ENCODE measurements around the gene MYOZ1. TPM values are rescaled to one million over a fixed set of nuclear protein-coding genes. Genes with fewer than 3 reads are reported as not detected.

The MYOZ1 gene
- total RNA-seq, 1 experiment from 2014 or later: 0.22 TPM

GRCh38 chr10:73653195-73653594, 11.9 kb upstream of the MYOZ1 start:
- no peak for DNase-seq
- no peaks in the 10 kb centered on the region for H3K27me3 ChIP-seq (ENCODE audit: insufficient read depth, low read depth)
- no peaks in the 10 kb centered on the region for H4K20me1 ChIP-seq (ENCODE audit: insufficient read depth)
- H3K4me2 ChIP-seq: no peak overlapping the region
- intact Hi-C loops (cut with micrococcal nuclease; ENCODE audit: unreplicated experiment): loop anchor here (5.0 kb wide), 1 partner anchor 224 kb away; no protein-coding TSS in a partner anchor
- H3K9me2 ChIP-seq (ENCODE audit: insufficient read depth): no peaks in the 10 kb centered on the region
- no TSS peak for BruUV-seq (replicated peaks)
- POLR2A ChIA-PET (ENCODE audit: unreplicated experiment): no interaction called here
- H3K36me3 ChIP-seq (ENCODE audit: low read depth): no peaks in the 10 kb centered on the region
- no peaks in the 10 kb centered on the region for H3K9me3 ChIP-seq (ENCODE audit: insufficient read depth, low read depth)
- no peaks in the 10 kb centered on the region for H3K79me2 ChIP-seq (ENCODE audit: low read depth)
- no peaks in the 10 kb centered on the region for H3K4me1 ChIP-seq (replicated peaks; ENCODE audit: insufficient read depth)
- CTCF ChIA-PET: no interaction called here
- TF ChIP-seq EZH2 (IDR thresholded peaks at IDR 0.05; ENCODE audit: low read depth) (no peak), CTCF (conservative IDR thresholded peaks at IDR 0.05) (no peak)
- H2AFZ ChIP-seq: no peak overlapping the region
- H3F3A ChIP-seq (ENCODE audit: insufficient read depth, low read depth): no peaks in the 10 kb centered on the region
- no peak overlapping the region for H3K4me3 ChIP-seq
- no peak overlapping the region for H3K27ac ChIP-seq

DNA sequence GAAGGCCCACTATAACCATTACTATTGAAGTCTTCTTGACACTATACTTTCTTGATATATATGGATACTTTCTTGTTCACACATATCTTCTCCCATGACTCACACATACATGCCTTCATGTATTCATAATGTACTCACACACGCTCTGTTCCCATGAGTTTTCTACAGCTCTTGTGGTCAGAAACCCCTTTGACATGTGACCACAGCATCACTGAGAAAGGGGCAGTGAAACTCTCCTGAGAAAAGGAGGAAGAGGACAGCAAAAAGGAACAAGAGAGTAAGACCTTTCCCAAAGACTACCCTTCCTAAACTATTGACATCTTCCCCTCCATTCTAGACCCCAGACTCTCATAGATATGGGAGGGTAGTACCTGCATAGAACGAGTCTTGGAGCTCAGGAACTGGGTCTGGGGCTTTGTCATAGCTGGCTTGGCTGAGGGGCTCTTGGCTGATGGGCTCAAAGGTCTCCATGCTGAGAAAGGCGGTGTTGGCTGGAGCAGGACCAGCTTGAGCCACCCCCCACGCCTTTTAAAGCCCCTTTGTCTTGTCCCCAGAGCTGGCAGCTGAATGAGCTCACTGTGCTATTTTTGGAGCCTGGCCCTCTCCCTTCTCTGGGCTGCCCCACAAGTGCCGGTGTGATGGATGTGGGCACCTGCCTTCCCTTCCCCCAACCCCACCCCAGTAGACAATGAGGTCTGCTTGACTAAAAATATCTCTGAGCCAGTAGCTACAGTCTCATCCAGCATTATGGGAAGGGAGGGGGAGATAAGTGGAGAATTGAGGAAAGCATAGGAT, 9.5 kb upstream of the MYOZ1 start:
- CTCF ChIA-PET: no interaction called here
- H3K79me2 ChIP-seq (ENCODE audit: low read depth): no peaks in the 10 kb centered on the region
- no peaks in the 10 kb centered on the region for H3F3A ChIP-seq (ENCODE audit: insufficient read depth, low read depth)
- intact Hi-C loops (cut with micrococcal nuclease; ENCODE audit: unreplicated experiment): loop anchor here (5.0 kb wide), 1 partner anchor 227 kb away; no protein-coding TSS in a partner anchor
- no peak overlapping the region for H3K4me2 ChIP-seq
- no peak overlapping the region for H3K4me3 ChIP-seq
- H3K36me3 ChIP-seq (ENCODE audit: low read depth): no peaks in the 10 kb centered on the region
- POLR2A ChIA-PET (ENCODE audit: unreplicated experiment): interaction anchor here (0.6 kb wide), 1 partner anchor 117 kb away, joined by 5 read pairs; no protein-coding TSS in a partner anchor
- no peak overlapping the region for H2AFZ ChIP-seq
- H3K27ac ChIP-seq: no peak overlapping the region
- no peaks in the 10 kb centered on the region for H3K9me2 ChIP-seq (ENCODE audit: insufficient read depth)
- no peak for DNase-seq
- H3K27me3 ChIP-seq (ENCODE audit: insufficient read depth, low read depth): no peaks in the 10 kb centered on the region
- TF ChIP-seq EZH2 (IDR thresholded peaks at IDR 0.05; ENCODE audit: low read depth) (no peak), CTCF (conservative IDR thresholded peaks at IDR 0.05) (no peak)
- no peaks in the 10 kb centered on the region for H3K4me1 ChIP-seq (replicated peaks; ENCODE audit: insufficient read depth)
- no peaks in the 10 kb centered on the region for H3K9me3 ChIP-seq (ENCODE audit: insufficient read depth, low read depth)
- no TSS peak for BruUV-seq (replicated peaks)
- H4K20me1 ChIP-seq (ENCODE audit: insufficient read depth): no peaks in the 10 kb centered on the region

GRCh38 chr10:73649876-73650536, 8.7 kb upstream of the MYOZ1 start:
- H3K27ac ChIP-seq: no peak overlapping the region
- ChIA-PET POLR2A (ENCODE audit: unreplicated experiment) (interaction anchor here (0.6 kb wide), 1 partner anchor 15 kb away, joined by 9 read pairs; no protein-coding TSS in a partner anchor), CTCF (no interaction called here)
- intact Hi-C loops (cut with micrococcal nuclease; ENCODE audit: unreplicated experiment): loop anchor here (5.0 kb wide), 1 partner anchor 227 kb away; no protein-coding TSS in a partner anchor
- H3K79me2 ChIP-seq (ENCODE audit: low read depth): no peaks in the 10 kb centered on the region
- no peaks in the 10 kb centered on the region for H3K27me3 ChIP-seq (ENCODE audit: insufficient read depth, low read depth)
- no peaks in the 10 kb centered on the region for H3K4me1 ChIP-seq (replicated peaks; ENCODE audit: insufficient read depth)
- H2AFZ ChIP-seq: no peak overlapping the region
- no peaks in the 10 kb centered on the region for H3K36me3 ChIP-seq (ENCODE audit: low read depth)
- H4K20me1 ChIP-seq (ENCODE audit: insufficient read depth): no peaks in the 10 kb centered on the region
- DNase-seq: no peak
- H3K4me3 ChIP-seq: no peak overlapping the region
- no peaks in the 10 kb centered on the region for H3K9me2 ChIP-seq (ENCODE audit: insufficient read depth)
- TF ChIP-seq EZH2 (IDR thresholded peaks at IDR 0.05; ENCODE audit: low read depth) (no peak), CTCF (conservative IDR thresholded peaks at IDR 0.05) (no peak)
- no peaks in the 10 kb centered on the region for H3K9me3 ChIP-seq (ENCODE audit: insufficient read depth, low read depth)
- no TSS peak for BruUV-seq (replicated peaks)
- H3F3A ChIP-seq (ENCODE audit: insufficient read depth, low read depth): no peaks in the 10 kb centered on the region
- H3K4me2 ChIP-seq: no peak overlapping the region

Data from PC-9 (cell line).